Activated naive CD8-positive, alpha-beta T cell (primary cell): Measurements from ENCODE around the gene HPN.
"Not testable (repeated sequence)": the region's sequence is repeated elsewhere in the genome, so short reads cannot be mapped to it uniquely, and the experiment has no call there.

Experiments
- H3K27ac Mint-ChIP-seq: one replicate; pipeline ENCODE4 v1.8.0; 2021; ENCODE audit warnings: mixed read lengths
- H3K27me3 Mint-ChIP-seq: one replicate; pipeline ENCODE4 v1.8.0; 2021; ENCODE audit warnings: mixed read lengths
- H3K36me3 Mint-ChIP-seq: one replicate; pipeline ENCODE4 v1.8.0; 2021; ENCODE audit warnings: mixed read lengths
- H3K4me1 Mint-ChIP-seq: one replicate; pipeline ENCODE4 v1.8.0; 2021; ENCODE audit warnings: low read depth, mixed read lengths
- H3K4me3 Mint-ChIP-seq: one replicate; pipeline ENCODE4 v1.8.0; 2021; ENCODE audit warnings: mild to moderate bottlenecking, mixed read lengths
- H3K9me3 Mint-ChIP-seq: one replicate; pipeline ENCODE4 v1.8.0; 2021; ENCODE audit warnings: low read depth, mixed read lengths

HPN gene

DNA sequence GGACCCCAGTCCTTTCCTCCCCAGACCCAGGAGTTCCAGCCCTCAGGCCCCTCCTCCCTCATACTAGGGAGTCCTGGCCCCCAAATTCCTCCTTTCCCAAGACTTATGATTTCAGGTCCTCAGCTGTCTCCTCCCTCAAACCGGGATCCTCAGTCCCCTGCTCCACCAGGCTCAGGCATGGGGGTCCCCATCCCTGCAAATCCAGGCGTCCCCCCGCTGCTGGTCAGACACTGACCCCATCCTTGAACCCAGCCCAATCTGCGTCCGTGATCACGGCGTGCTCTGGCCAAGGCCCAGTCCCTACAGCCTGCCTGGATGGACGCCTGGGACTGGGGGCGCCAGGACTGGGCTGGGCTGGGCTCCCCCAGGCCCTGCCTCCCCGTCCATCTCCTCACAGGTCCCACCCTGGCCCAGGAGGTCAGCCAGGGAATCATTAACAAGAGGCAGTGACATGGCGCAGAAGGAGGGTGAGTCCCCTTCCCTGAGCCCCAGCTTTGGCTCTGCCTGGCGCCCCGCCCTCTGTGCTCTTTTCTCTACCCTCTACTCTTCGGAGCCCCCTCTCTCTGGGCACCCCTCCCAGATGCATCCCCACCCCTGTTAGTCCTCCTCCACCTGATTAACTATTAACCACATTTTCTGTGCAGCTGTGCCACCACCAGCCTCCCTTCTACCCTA, 672 bp downstream of the HPN start:
- no peaks in the 10 kb centered on the region for H3K9me3 Mint-ChIP-seq
- H3K4me3 Mint-ChIP-seq: no peak overlapping the region
- H3K36me3 Mint-ChIP-seq: no peaks in the 10 kb centered on the region
- no peak overlapping the region for H3K27ac Mint-ChIP-seq
- no peaks in the 10 kb centered on the region for H3K27me3 Mint-ChIP-seq
- H3K4me1 Mint-ChIP-seq: peaks cover 34% of the 10 kb centered on the region

DNA sequence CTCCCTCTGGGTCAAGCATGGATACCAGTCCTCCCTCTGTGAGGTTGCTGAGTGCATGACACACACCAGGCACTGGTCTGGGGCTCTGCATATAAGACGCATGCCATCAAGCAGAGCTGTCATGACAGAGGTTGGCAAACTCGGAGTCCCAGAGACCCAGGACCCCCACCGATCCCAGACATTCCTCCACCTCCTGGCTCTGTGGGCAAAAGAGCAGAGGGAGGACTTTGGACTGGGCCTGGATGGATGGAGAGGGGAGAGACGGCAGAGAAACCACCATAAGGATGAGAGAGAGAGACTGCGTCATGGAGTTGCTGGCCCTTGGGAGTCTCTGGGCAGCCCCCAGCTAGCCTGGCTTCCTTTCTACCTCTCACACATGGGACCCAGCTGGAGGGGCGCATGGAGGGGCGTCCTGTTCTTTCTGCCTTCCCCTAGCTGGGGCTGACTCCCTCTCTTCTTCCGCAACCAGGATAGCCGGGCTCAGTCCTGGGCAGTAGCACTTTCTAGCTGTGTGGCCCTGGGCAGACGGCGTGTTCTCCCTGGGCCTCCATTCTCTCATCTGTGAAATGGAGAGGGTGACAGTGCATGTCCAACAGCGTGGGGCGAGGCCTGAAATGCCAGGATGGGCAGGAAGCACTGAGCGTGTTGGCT, 1.6 kb downstream of the HPN start:
- Mint-ChIP-seq H3K36me3 (no peaks in the 10 kb centered on the region), H3K4me1 (peaks cover 34% of the 10 kb centered on the region), H3K27me3 (no peaks in the 10 kb centered on the region), H3K4me3 (peak overlapping the region; percentile 3), H3K27ac (no peak overlapping the region), H3K9me3 (no peaks in the 10 kb centered on the region)

DNA sequence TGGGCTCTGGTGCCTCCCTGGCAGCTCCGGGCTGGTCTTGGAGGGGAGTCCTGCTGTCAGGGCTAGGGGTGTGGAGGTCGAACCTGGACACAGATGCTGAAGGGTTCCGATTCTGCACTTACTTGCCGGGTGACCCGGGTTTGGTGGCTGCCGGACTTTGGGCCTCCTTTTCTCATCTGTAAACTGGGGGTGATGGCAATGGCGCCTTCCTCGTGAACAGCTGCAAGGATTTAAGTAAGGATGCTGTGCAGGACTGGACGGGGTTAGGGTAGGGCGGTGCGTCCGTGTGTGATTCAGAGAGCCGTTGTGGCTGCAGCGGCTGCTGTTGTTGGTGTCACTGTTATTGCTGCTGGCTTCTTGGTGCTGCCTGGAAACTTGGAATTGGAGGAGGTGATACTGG, 2.4 kb downstream of the HPN start:
- Mint-ChIP-seq H3K4me3 (no peak overlapping the region), H3K36me3 (no peaks in the 10 kb centered on the region), H3K9me3 (no peaks in the 10 kb centered on the region), H3K27me3 (peaks cover 2% of the 10 kb centered on the region), H3K4me1 (peaks cover 34% of the 10 kb centered on the region), H3K27ac (no peak overlapping the region)

DNA sequence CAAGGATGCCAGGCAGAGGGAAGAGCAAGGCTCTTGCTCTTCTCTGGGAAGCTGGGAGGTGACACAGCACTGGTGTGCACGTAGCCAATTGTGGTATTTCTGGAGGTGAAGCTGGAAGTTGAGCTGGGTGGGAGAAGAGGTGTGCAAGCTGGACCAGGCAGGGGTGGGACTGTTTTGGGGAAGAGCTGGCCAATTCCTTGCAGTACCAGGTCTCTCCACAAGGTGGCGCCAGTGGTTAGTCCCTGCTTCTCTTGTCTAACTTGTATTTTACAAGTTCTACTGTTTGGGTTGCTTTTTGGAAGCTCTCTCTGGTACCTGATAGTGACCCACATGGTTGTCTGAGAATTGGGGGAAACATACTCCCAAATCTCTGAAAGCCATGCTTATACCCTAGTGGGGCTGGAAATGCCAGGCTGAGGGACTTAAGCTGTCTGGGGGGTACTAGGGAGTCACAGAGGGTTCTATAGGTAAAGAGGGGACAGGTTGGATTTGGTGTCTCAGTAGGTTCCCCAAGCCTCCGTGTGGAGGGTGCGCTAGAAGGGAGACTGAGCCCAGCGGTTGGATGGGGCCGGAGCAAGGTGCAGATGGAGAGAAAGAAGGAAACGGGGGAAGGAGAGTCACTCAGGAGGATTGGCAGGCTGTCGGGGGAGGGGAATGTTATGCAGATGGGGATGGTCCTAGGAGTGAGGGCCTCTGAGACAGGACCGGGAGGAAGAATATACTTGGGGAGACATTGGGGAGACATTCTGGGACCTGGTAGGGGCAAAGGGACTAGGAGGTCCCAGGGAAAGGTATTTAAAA, 3.0 kb downstream of the HPN start:
- Mint-ChIP-seq H3K4me1 (peaks cover 31% of the 10 kb centered on the region), H3K27me3 (peaks cover 2% of the 10 kb centered on the region), H3K36me3 (no peaks in the 10 kb centered on the region), H3K9me3 (no peaks in the 10 kb centered on the region), H3K4me3 (no peak overlapping the region), H3K27ac (no peak overlapping the region)

DNA sequence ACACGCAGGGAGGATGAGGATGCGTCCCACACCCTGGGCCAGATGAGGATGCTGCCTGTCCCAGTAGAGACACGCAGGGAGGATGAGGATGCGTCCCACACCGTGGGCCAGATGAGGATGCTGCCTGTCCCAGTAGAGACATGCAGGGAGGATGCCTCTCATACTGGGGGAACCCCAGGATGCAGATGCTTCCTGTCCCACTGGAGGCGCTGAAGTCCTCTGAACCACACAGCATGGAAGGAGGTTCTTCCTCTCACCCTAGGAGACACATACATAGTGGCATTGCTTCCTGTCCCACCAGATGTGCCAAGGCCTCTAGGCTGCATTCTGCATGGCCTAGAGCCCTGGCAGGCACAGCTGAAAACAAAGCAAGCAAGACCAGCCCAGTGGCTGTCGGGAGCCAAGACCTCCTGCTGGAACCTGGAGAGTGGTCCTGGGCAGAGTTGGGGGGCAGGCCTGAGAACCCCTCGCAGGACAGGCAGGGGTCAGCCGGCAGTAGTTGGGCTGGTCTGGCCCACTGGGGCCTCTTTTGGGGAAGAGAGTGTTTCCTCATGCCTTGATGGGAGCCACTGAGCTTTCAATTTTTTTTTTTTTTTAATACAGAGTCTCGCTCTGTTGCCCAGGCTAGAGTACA, 4.3 kb downstream of the HPN start:
- H3K9me3 Mint-ChIP-seq: no peaks in the 10 kb centered on the region
- H3K36me3 Mint-ChIP-seq: no peaks in the 10 kb centered on the region
- H3K27ac Mint-ChIP-seq: no peak overlapping the region
- H3K27me3 Mint-ChIP-seq: peaks cover 2% of the 10 kb centered on the region
- H3K4me3 Mint-ChIP-seq: no peak overlapping the region
- H3K4me1 Mint-ChIP-seq: peaks cover 24% of the 10 kb centered on the region

DNA sequence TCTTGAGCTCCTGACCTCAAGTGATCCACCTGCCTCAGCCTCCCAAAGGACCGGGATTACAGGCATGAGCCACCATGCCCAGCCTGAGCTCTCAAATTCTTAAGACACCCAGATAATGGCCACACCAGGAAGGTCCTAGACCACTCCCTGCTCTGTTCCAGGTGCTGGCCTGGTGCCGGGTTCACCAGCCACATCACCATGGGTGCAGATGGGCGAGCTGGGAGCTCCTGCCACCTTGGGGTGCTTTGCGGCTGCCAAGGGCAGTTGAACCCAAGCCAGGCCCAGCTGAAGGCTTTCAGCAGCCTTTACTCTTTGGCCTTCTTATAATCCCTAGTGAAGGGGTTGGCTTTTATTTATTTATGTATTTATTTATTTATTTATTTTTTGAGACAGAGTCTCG, 4.9 kb downstream of the HPN start:
- H3K4me3 Mint-ChIP-seq: no peak overlapping the region
- no peaks in the 10 kb centered on the region for H3K9me3 Mint-ChIP-seq
- H3K27me3 Mint-ChIP-seq: peaks cover 2% of the 10 kb centered on the region
- peaks cover 22% of the 10 kb centered on the region for H3K4me1 Mint-ChIP-seq
- no peak overlapping the region for H3K27ac Mint-ChIP-seq
- H3K36me3 Mint-ChIP-seq: no peaks in the 10 kb centered on the region

DNA sequence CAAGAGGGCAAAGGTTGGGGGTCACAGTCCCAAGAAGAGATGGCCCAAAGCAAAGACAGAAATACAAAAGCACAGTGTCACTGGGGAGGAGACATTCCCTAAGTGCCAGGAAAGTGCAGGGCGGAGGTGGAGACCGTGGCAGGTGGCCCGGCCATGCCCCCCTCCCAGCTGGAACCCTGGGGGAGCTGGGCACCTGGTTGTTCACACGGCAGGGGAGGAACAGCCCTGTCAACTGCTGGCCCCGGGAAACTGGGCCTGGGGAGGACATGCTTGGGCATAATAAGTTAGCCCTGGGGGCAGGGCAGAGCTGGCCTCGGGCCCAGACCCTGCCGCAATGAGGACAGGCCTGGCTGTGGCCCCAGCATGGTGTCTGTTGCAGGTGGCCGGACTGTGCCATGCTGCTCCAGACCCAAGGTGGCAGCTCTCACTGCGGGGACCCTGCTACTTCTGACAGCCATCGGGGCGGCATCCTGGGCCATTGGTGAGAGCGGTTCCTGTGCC, 7.4 kb downstream of the HPN start:
- no peaks in the 10 kb centered on the region for H3K36me3 Mint-ChIP-seq
- H3K4me3 Mint-ChIP-seq: no peak overlapping the region
- H3K27ac Mint-ChIP-seq: no peak overlapping the region
- H3K4me1 Mint-ChIP-seq: peaks cover 16% of the 10 kb centered on the region
- peaks cover 2% of the 10 kb centered on the region for H3K27me3 Mint-ChIP-seq
- H3K9me3 Mint-ChIP-seq: no peaks in the 10 kb centered on the region

DNA sequence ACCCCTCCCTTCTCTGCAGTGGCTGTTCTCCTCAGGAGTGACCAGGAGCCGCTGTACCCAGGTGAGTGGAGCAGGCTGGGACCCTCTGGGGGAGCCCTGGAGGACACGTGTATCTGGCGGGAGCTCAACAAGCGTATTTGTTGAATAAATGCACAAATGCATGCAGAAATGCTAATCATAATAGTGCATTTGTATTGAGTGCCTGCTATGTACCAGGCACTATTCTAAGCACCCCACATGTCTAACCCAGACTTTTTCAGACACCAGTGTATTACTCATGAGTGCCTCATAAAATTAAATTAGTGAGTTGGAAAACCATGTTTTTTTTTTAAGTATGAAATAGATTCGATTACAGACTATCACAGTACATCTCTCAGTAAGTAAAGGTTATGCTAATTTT, 7.9 kb downstream of the HPN start:
- H3K27ac Mint-ChIP-seq: no peak overlapping the region
- peaks cover 2% of the 10 kb centered on the region for H3K27me3 Mint-ChIP-seq
- no peak overlapping the region for H3K4me3 Mint-ChIP-seq
- peaks cover 14% of the 10 kb centered on the region for H3K4me1 Mint-ChIP-seq
- H3K36me3 Mint-ChIP-seq: no peaks in the 10 kb centered on the region
- H3K9me3 Mint-ChIP-seq: no peaks in the 10 kb centered on the region

DNA sequence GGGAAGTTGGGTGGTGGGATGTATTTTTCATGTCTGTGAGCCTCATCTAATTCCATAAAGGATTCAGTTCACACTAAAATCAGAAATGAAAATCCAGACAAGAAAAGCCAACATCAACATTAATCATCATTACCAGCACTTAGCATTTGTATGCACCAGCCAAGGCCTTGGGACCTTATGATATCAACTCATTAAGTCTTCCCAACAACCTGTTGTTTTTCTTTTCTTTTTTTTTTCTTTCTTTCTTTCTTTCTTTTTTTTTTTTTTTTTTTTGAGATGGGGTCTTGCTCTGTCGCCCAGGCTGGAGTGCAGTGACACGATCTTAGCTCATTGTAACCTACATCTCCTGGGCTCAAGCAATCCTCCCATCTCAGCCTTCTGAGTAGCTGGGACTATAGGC, 9.1 kb downstream of the HPN start:
- not testable (repeated sequence) for H3K4me3 Mint-ChIP-seq, H3K27ac Mint-ChIP-seq, H3K9me3 Mint-ChIP-seq, H3K27me3 Mint-ChIP-seq, H3K4me1 Mint-ChIP-seq, H3K36me3 Mint-ChIP-seq

DNA sequence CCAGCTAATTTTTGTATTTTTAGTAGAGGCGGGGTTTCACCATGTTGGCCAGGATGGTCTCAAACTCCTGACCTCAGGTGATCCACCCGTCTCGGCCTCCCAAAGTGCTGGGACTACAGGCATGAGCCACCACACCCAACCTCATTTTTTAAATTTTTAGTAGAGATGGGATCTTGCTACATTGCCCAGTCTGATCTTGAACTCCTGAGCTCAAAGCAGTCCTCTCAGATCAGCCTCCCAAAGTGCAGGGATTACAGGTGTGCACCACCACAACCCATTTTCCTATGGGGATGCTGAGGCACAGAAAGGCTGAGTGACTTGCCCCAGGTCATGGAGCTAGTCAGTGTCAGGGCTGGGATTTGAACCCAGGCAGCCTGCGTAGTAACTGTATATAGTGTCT, 9.7 kb downstream of the HPN start:
- not testable (repeated sequence) for H3K4me1 Mint-ChIP-seq, H3K27me3 Mint-ChIP-seq, H3K27ac Mint-ChIP-seq, H3K36me3 Mint-ChIP-seq, H3K9me3 Mint-ChIP-seq, H3K4me3 Mint-ChIP-seq

DNA sequence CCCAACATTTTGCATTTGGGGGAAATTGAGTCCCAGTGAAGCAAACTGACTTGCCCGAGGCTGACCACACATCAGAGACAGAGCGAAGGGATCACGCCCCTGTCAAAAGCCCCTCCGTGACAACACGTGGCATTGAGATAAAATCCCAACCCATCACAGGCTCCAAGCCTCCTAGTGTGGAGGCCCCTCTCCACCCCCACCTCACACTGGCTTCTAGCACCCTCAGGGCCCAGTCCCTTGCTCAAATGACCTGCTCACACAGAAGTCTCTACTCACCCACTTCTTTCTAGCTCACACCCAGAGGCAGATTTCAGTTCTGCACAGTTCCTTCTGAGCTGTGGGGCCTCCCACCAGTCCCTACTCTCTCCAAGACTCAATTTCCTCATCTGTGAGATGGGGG, 10.3 kb downstream of the HPN start:
- peaks cover 2% of the 10 kb centered on the region for H3K27me3 Mint-ChIP-seq
- H3K36me3 Mint-ChIP-seq: no peaks in the 10 kb centered on the region
- H3K27ac Mint-ChIP-seq: no peak overlapping the region
- H3K4me3 Mint-ChIP-seq: no peak overlapping the region
- no peaks in the 10 kb centered on the region for H3K9me3 Mint-ChIP-seq
- H3K4me1 Mint-ChIP-seq: no peaks in the 10 kb centered on the region

DNA sequence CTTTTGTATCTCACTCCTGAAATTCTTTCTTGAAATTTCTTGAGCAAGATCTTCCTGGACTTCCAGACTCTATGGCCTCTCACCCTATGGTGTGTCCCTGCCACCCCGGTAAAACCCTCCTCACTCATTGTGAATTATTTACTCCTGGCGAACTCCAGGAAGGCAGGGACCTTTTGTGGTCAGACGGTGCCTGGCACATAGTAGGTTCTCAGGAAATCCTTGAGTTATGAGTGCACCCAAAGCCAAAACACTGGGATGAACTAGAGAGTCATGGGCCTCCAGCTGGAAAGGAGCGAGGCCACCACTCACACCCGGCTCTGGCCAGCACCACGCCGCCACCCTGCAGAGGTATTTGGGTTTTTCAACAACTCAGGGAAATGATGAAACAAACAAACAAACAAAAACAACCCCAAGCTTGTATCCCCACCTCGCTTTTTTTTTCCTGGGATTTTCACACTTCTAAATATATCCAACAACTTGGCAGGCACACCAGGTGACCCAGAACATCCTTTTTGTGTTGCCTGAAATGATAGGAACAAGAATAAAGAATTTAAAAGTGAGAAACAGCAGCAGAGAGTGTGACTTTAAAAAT, 11.2 kb downstream of the HPN start:
- Mint-ChIP-seq H3K27ac (no peak overlapping the region), H3K9me3 (no peaks in the 10 kb centered on the region), H3K4me1 (no peaks in the 10 kb centered on the region), H3K27me3 (peaks cover 2% of the 10 kb centered on the region), H3K4me3 (no peak overlapping the region), H3K36me3 (no peaks in the 10 kb centered on the region)

DNA sequence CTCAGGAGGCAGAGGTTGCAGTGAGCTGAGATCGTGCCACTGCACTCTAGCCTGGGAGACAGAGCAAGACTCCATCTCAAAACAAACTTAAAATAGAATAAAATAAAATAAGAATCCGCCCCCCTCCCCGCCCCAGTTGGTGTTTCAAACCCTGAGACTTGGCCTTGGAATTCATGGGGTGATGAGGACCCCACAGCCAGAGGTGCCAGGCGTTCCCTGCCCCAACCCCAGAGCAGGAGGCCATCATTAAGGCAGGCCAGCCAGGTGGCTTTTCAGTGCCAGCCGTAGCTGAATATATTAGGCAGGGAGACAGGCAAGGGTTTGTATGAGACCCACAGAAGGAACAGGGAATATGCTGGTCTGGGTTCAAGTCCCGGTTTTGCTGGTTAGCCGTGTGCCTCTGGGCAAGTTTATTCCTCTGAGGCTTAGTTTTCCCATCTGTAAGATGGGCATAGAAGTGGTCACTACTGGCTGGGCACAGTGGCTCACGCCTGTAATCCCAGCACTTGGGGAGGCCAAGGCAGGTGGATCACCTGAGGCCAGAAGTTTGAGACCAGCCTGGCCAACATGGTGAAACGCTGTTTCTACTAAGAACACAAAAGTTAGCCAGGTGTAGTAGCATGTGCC, 12.3 kb downstream of the HPN start:
- no peaks in the 10 kb centered on the region for H3K4me1 Mint-ChIP-seq
- no peaks in the 10 kb centered on the region for H3K9me3 Mint-ChIP-seq
- H3K36me3 Mint-ChIP-seq: no peaks in the 10 kb centered on the region
- peaks cover under 1% of the 10 kb centered on the region for H3K27me3 Mint-ChIP-seq
- H3K4me3 Mint-ChIP-seq: no peak overlapping the region
- no peak overlapping the region for H3K27ac Mint-ChIP-seq

DNA sequence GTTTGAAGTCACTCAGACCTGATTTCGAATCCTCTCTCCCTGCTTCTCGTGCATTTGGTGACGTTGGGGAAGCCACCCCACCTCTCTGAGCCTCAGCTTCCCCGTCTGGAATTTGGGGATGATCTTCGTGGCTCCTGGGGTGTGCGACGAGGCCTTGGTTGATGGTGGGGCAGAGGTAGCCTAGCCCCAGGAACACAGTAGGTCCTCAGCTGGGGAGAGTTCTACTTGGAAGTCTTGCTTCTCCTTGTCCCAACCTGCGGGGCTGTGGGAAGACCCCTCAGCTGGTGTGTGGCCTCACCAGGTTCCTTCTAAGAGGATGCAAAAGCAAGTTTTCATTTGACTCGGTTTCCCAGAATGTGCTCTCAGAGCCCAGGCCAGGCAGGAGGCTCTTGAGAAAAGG, 13.1 kb downstream of the HPN start:
- H3K4me1 Mint-ChIP-seq: no peaks in the 10 kb centered on the region
- H3K9me3 Mint-ChIP-seq: no peaks in the 10 kb centered on the region
- H3K4me3 Mint-ChIP-seq: no peak overlapping the region

More for the DNA sequence above, 13.1 kb downstream of the HPN start:
- no peaks in the 10 kb centered on the region for H3K36me3 Mint-ChIP-seq
- H3K27me3 Mint-ChIP-seq: no peaks in the 10 kb centered on the region
- H3K27ac Mint-ChIP-seq: no peak overlapping the region
